Activated CD4-positive, alpha-beta T cell treated with anti-CD3 and anti-CD28 coated beads, Interleukin-10, Interleukin-2, amounts not matched to agents 100 ng/mL and 50 ng/mL, durations not matched to agents 16 hours and 8 hours (primary cell): ENCODE results near the gene P2RX5.
"Not testable (repeated sequence)": the region's sequence is repeated elsewhere in the genome, so short reads cannot be mapped to it uniquely, and the experiment has no call there.

Experiments used
- DNase-seq: peaks from one replicate; pipeline ENCODE4 v3.0.0-alpha.2; 2020

Gene P2RX5

GRCh38 chr17:3710951-3711383, 15.0 kb upstream of the P2RX5 start:
- DNase-seq: peak; percentile 98

GRCh38 chr17:3708366-3708765, 12.4 kb upstream of the P2RX5 start:
- DNase-seq: no peak

GRCh38 chr17:3705718-3705984, 9.7 kb upstream of the P2RX5 start:
- DNase-seq: not testable (repeated sequence)

- no peak for DNase-seq
These were observed 9.2 kb upstream of the P2RX5 start for GRCh38 chr17:3704931-3705717.

GRCh38 chr17:3702041-3702539, 6.1 kb upstream of the P2RX5 start:
- DNase-seq: not testable (repeated sequence)

GRCh38 chr17:3699951-3700350, 4.0 kb upstream of the P2RX5 start:
- no peak for DNase-seq

GRCh38 chr17:3698139-3698538, 2.2 kb upstream of the P2RX5 start:
- no peak for DNase-seq

GRCh38 chr17:3697103-3697476, 1.1 kb upstream of the P2RX5 start:
- no peak for DNase-seq

- peak; percentile 34 for DNase-seq
These were observed 729 bp downstream of the P2RX5 start for GRCh38 chr17:3695129-3695722.

- DNase-seq: peak; percentile 86
These were observed 2.1 kb downstream of the P2RX5 start for GRCh38 chr17:3693829-3694231.

GRCh38 chr17:3693141-3693540, 2.8 kb downstream of the P2RX5 start:
- no peak for DNase-seq

GRCh38 chr17:3692346-3692745, 3.6 kb downstream of the P2RX5 start:
- DNase-seq: no peak

- no peak for DNase-seq
These were observed 4.3 kb downstream of the P2RX5 start for GRCh38 chr17:3691617-3692067.

- DNase-seq: no peak
These were observed 5.8 kb downstream of the P2RX5 start for GRCh38 chr17:3690094-3690715.

GRCh38 chr17:3689262-3690093, 6.5 kb downstream of the P2RX5 start:
- DNase-seq: no peak

GRCh38 chr17:3688852-3689261, 7.1 kb downstream of the P2RX5 start:
- DNase-seq: no peak

- DNase-seq: no peak
These were observed 7.9 kb downstream of the P2RX5 start for GRCh38 chr17:3688027-3688553.

GRCh38 chr17:3685174-3685573, 10.8 kb downstream of the P2RX5 start:
- no peak for DNase-seq

GRCh38 chr17:3683054-3683511, 12.9 kb downstream of the P2RX5 start:
- DNase-seq: peak; percentile 71

GRCh38 chr17:3682033-3682432, 13.9 kb downstream of the P2RX5 start:
- DNase-seq: no peak

- DNase-seq: no peak
These were observed 14.4 kb downstream of the P2RX5 start for GRCh38 chr17:3681565-3681964.

GRCh38 chr17:3681057-3681456, 14.9 kb downstream of the P2RX5 start:
- no peak for DNase-seq
